ENCODE results near the gene ZNF644.

Gene ZNF644

GRCh38 chr1:91020967-91021685, 709 bp downstream of the ZNF644 start:
- peak; percentile 43 for DNase-seq (ENCODE audit: low spot score)

GRCh38 chr1:91020486-91020885, 1.3 kb downstream of the ZNF644 start:
- no peak for DNase-seq (ENCODE audit: low spot score)

GRCh38 chr1:91018006-91018405, 3.8 kb downstream of the ZNF644 start:
- no peak for DNase-seq (ENCODE audit: low spot score)

- no peak for DNase-seq (ENCODE audit: low spot score)
These were observed 5.9 kb downstream of the ZNF644 start for GRCh38 chr1:91015794-91016550.

GRCh38 chr1:91015358-91015780, 6.5 kb downstream of the ZNF644 start:
- DNase-seq (ENCODE audit: low spot score) = no peak

- DNase-seq (ENCODE audit: low spot score) = no peak
These were observed 7.4 kb downstream of the ZNF644 start for GRCh38 chr1:91014475-91014874.

GRCh38 chr1:91013302-91013701, 8.5 kb downstream of the ZNF644 start:
- no peak for DNase-seq (ENCODE audit: low spot score)

- no peak for DNase-seq (ENCODE audit: low spot score)
These were observed 9.6 kb downstream of the ZNF644 start for GRCh38 chr1:91012196-91012595.

GRCh38 chr1:91011726-91012125, 10.1 kb downstream of the ZNF644 start:
- no peak for DNase-seq (ENCODE audit: low spot score)

GRCh38 chr1:91007827-91008226, 14.0 kb downstream of the ZNF644 start:
- DNase-seq (ENCODE audit: low spot score) = no peak

- no peak for DNase-seq (ENCODE audit: low spot score)
These were observed 14.7 kb downstream of the ZNF644 start for GRCh38 chr1:91007092-91007491.

- no peak for DNase-seq (ENCODE audit: low spot score)
These were observed 15.5 kb downstream of the ZNF644 start for GRCh38 chr1:91006113-91006908.

GRCh38 chr1:91005285-91005684, 16.6 kb downstream of the ZNF644 start:
- no peak for DNase-seq (ENCODE audit: low spot score)

- no peak for DNase-seq (ENCODE audit: low spot score)
These were observed 17.7 kb downstream of the ZNF644 start for GRCh38 chr1:91004145-91004544.

- no peak for DNase-seq (ENCODE audit: low spot score)
These were observed 25.0 kb downstream of the ZNF644 start for GRCh38 chr1:90996742-90997413.

- no peak for DNase-seq (ENCODE audit: low spot score)
These were observed 26.4 kb downstream of the ZNF644 start for GRCh38 chr1:90995311-90995894.

GRCh38 chr1:90994461-90994860, 27.4 kb downstream of the ZNF644 start:
- DNase-seq (ENCODE audit: low spot score) = no peak

- no peak for DNase-seq (ENCODE audit: low spot score)
These were observed 28.6 kb downstream of the ZNF644 start for GRCh38 chr1:90993245-90993644.

- DNase-seq (ENCODE audit: low spot score) = no peak
These were observed 31.1 kb downstream of the ZNF644 start for GRCh38 chr1:90990779-90991178.

- DNase-seq (ENCODE audit: low spot score) = no peak
These were observed 31.8 kb downstream of the ZNF644 start for GRCh38 chr1:90989990-90990389.

- DNase-seq (ENCODE audit: low spot score) = no peak
These were observed 32.5 kb downstream of the ZNF644 start for GRCh38 chr1:90989302-90989701.

- no peak for DNase-seq (ENCODE audit: low spot score)
These were observed 34.0 kb downstream of the ZNF644 start for GRCh38 chr1:90987841-90988240.

Data from HuH-7.5 (cell line).